ENCODE measurements around the gene MEX3A. TPM values are rescaled to one million over a fixed set of nuclear protein-coding genes. Genes with fewer than 3 reads are reported as not detected.

The MEX3A gene
- total RNA-seq, 1 experiment from 2014 or later = 6.1 TPM

- no peaks in the 10 kb centered on the region for H4K20me1 ChIP-seq (ENCODE audit: insufficient read depth)
- H3K4me3 ChIP-seq (replicated peaks in 1 of 2; ENCODE audit: low read depth in 1 of 2, low read length in 2 of 2) = peak overlapping the region; percentile 15 to 26
- ChIA-PET RAD21 (ENCODE audit: low non-redundant PET in 1 of 2, low total read pairs in 2 of 2, uncharacterized antibody in 2 of 2, unreplicated experiment in 2 of 2) (interaction anchor here (1.3 to 3.0 kb wide), 3 partner anchors 18 to 26 kb away, joined by 3 to 14 read pairs (median 5); no protein-coding TSS in a partner anchor), POLR2A (interaction anchor here (1.4 to 4.5 kb wide), 6 partner anchors 9 to 25 kb away, joined by 4 to 28 read pairs (median 12); partner anchors contain the start of gene LMNA), CTCF (interaction anchor here (0.8 to 2.6 kb wide), 8 partner anchors 7 to 26 kb away, joined by 4 to 13 read pairs (median 4); partner anchors contain the start of gene LMNA)
- no peaks in the 10 kb centered on the region for H3K9me2 ChIP-seq (ENCODE audit: insufficient read depth)
- no peak overlapping the region for H2AFZ ChIP-seq (ENCODE audit: low read depth, low read length, poor library complexity, severe bottlenecking)
- no peaks in the 10 kb centered on the region for H3K9me3 ChIP-seq (ENCODE audit: control insufficient read depth in 1 of 2, insufficient read depth in 1 of 2, low read depth in 1 of 2, low read length in 2 of 2)
- no peaks in the 10 kb centered on the region for H3K27me3 ChIP-seq (ENCODE audit: insufficient read depth, low read length)
- ATAC-seq = peak; percentile 49
- peak overlapping the region; percentile 89 for H3K4me2 ChIP-seq (ENCODE audit: low read length)
- no peak for TF ChIP-seq ZBTB33 (IDR thresholded peaks at IDR 0.05; ENCODE audit: extremely low read depth, insufficient replicate concordance, low read length)
- TF ChIP-seq SRF (IDR thresholded peaks at IDR 0.05; ENCODE audit: low read depth) = no peak
- TF ChIP-seq CTCF (IDR thresholded peaks at IDR 0.05 in 2 of 3, conservative IDR thresholded peaks at IDR 0.05 in 1 of 3; ENCODE audit: borderline replicate concordance in 1 of 3, insufficient read depth in 1 of 3, low read depth in 2 of 3, low read length in 2 of 3) = no peak
- TF ChIP-seq YY1 (IDR thresholded peaks at IDR 0.05; ENCODE audit: extremely low read depth, insufficient replicate concordance, low read depth, low read length) = no peak
- no peak for TF ChIP-seq SP1 (IDR thresholded peaks at IDR 0.05; ENCODE audit: low read depth)
- peak; percentile 27 for TF ChIP-seq POLR2A (IDR thresholded peaks at IDR 0.05; ENCODE audit: borderline replicate concordance, extremely low read depth, insufficient read depth, insufficient read length)
- H3K79me2 ChIP-seq (ENCODE audit: insufficient read depth, low read length) = 0 out of 2 replicates have a peak, but pooled peaks cover 3% of the 10 kb centered on the region
- H3K36me3 ChIP-seq (ENCODE audit: control insufficient read depth in 1 of 2, insufficient read depth in 2 of 2, low read length in 2 of 2) = no peaks in the 10 kb centered on the region
- intact Hi-C loops (cut with micrococcal nuclease) = no loop called here
- DNase-seq (ENCODE audit: low read depth, low spot score) = no peak
- BruUV-seq (replicated peaks) = no TSS peak
- H3K27ac ChIP-seq (ENCODE audit: low read depth, low read length) = peak overlapping the region; percentile 96
- peaks cover 80 to 99% of the 10 kb centered on the region in 2 experiments for H3K4me1 ChIP-seq (ENCODE audit: control insufficient read depth in 1 of 2, insufficient read depth in 2 of 2, low read length in 2 of 2)
- peak overlapping the region; percentile 84 for H3K9ac ChIP-seq (ENCODE audit: low read length)
These were observed 22.0 kb upstream of the MEX3A start for GRCh38 chr1:156104065-156104810.
